HG03064 (cell line): ENCODE results near the gene LTA4H.

Experiments used
- ATAC-seq: cut with Tn5 transposase; IDR thresholded peaks from one replicate; pipeline ENCODE4 v1.9.1; 2021; ENCODE audit warnings: low read depth; ENCODE audit not compliant: unreplicated experiment

The LTA4H gene

GRCh38 chr12:95966287-95966870, 69.0 kb downstream of the LTA4H start:
- no peak for ATAC-seq

DNA sequence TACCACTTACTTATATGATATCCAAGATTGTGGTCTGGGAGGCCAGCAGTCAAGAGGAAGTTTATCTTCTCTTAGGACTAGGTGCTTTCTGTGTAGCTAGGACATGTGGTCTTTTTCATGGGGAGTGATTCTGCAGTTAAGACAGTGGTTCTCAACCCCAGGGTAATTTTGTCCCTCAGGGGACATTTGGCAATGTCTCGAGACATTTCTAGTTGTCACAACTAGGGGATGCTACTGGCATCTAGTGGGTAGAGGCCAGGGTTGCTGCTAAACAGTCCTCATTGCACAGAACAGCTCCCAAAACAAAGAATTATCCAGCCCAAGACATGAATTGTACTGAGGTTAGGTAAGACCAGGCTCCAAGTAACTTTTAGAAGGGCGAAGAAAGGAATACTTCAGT, 72.3 kb downstream of the LTA4H start:
- no peak for ATAC-seq

DNA sequence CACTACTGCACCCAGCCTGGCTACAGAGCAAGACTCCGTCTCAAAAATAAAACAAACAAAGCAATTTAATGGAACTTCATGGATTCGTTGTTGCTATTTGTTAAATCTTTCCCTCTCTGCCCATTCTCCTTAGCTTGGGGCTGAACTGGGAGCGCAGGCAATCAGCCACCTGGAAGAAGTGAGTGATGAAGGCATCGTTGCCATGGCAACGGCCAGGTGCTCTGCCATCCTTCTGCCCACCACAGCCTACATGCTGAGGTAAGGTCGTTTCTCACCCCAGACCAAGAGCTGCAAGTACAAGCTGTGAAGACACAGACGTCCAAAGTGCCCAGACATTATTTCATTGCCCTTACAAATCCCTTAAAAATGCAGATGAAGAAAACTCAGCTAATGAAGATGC, 73.2 kb downstream of the LTA4H start:
- ATAC-seq = no peak

- no peak for ATAC-seq
Measured at GRCh38 chr12:95960241-95960640, 75.1 kb downstream of the LTA4H start.

- ATAC-seq = no peak
Measured at GRCh38 chr12:95959107-95959506, 76.3 kb downstream of the LTA4H start.

- no peak for ATAC-seq
Measured at GRCh38 chr12:95956557-95957145, 78.7 kb downstream of the LTA4H start.

GRCh38 chr12:95955549-95956159, 79.7 kb downstream of the LTA4H start:
- no peak for ATAC-seq

DNA sequence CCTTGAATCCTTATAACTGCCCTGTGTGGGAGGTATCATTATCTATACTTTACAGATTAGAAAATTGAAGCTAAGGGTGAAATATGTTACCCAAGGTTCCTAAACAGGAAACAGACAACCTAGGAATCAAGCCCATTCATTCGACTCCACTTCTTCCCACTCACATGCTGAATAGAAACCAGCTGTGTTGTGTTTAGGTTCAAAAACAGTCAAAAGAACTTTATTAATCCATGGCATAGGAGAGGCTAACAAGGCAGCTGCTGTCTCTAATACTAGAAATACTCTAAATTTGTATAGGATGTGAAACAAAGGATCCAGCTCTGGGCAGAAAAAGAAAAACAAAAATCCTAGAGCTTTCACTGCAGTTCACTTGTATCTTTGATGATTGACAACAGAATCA, 82.4 kb downstream of the LTA4H start:
- ATAC-seq = no peak

DNA sequence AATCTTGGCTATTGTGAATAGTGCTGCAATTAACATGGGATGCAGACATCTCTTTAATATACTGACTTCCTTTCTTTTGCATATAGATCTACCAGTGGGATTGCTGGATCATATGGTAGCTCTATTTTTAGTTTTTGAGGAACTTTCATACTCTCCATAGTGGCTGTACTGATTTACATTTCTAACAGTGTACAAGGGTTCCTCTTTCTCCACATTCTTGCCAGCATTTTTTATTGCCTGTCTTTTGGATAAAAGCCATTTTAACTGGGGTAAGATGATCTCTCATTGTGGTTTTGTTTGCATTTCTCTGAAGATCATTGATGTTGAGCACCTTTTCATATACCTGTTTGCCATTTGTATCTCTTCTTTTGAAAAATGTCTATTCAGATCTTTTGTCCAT, 83.9 kb downstream of the LTA4H start:
- no peak for ATAC-seq
